Large intestine (tissue), 3 donors: Measurements from ENCODE around the gene PPP2R3A. TPM values are rescaled to one million over a fixed set of nuclear protein-coding genes. Genes with fewer than 3 reads are reported as not detected.

ENCODE experiments used
- DNase-seq, 2 donors: peaks; one replicate each; pipeline versions ENCODE4 v3.0.0 to v3.0.0-alpha.2; 2013
- H3K27ac ChIP-seq: one replicate; pipeline ENCODE4 v1.5.1; 2013; ENCODE audit warnings: low read length
- H3K27me3 ChIP-seq: 2 replicates; pipeline ENCODE4 v1.6.1; 2013; ENCODE audit warnings: low read length; ENCODE audit not compliant: control insufficient read depth, insufficient read depth
- H3K36me3 ChIP-seq: 2 replicates; pipeline ENCODE4 v1.6.1; 2013; ENCODE audit warnings: low read length; ENCODE audit not compliant: control insufficient read depth, insufficient read depth
- H3K4me1 ChIP-seq: one replicate; pipeline ENCODE4 v1.6.1; 2013; ENCODE audit warnings: low read length; ENCODE audit not compliant: control insufficient read depth, insufficient read depth
- H3K4me3 ChIP-seq: one replicate; pipeline ENCODE4 v1.5.1; 2013; ENCODE audit warnings: low read length
- H3K9me3 ChIP-seq: one replicate; pipeline ENCODE4 v1.6.1; 2013; ENCODE audit warnings: mild to moderate bottlenecking, low read depth, low read length, moderate library complexity; ENCODE audit not compliant: control insufficient read depth
- WGBS: methylation state at CpG from one replicate; pipeline ENCODE4 v1.1.5; 2013; ENCODE audit warnings: low lambda C conversion rate; ENCODE audit not compliant: insufficient coverage; 5-methylcytosine and 5-hydroxymethylcytosine counted together
- polyA plus RNA-seq: library from polyadenylated mRNA; unstranded; fragments of 120-200 nt; gene quantifications from one replicate; pipeline ENCODE4 v1.2.1, GENCODE V29; 2013

PPP2R3A gene
- polyA plus RNA-seq, 1 donor, result 7.4 TPM

DNA sequence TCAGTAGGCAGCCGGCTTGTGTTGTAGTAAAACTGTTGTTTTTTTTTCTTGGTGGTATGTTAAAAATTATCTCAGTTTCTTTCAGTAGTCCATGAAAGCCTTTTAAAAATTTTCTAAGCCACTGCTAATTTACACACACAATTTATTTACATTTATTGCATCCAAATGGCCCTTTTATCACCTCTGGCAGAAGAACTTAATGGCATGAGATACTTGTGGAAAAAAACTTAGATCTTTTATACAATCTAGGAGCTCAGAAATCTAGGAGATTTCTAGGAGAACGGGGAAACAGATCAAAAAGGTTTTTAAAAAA lies 1.4 kb downstream of the PPP2R3A start:
- Histone ChIP-seq H3K27ac (no peak overlapping the region), H3K4me1 (peaks cover 25% of the 10 kb centered on the region), H3K36me3 (no peaks in the 10 kb centered on the region), H3K27me3 (no peaks in the 10 kb centered on the region), H3K4me3 (peak overlapping the region; percentile 80), H3K9me3 (no peaks in the 10 kb centered on the region)
- DNase-seq, result no peak
- WGBS, result 50% methylated on average over 1 of the region's 2 CpGs

DNA sequence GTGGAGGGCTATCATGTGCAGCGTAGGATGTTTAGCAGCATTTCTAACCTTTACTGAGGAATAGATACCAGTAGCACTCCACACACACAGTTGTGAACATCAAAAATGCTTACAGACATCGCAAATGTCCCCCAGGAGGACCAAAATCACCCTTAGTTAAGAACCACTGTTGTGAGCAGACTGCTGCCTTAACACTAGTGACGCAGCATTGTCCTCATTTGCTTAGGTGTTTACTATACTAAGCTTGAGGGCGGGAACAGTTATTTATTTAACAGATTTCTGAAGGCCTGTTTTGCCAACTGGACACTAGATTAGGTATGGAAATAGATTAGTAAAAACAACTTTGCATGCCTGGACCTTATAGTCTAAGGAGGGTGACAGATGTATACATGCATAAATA lies 2.3 kb downstream of the PPP2R3A start:
- no peaks in the 10 kb centered on the region for H3K36me3 ChIP-seq
- H3K4me1 ChIP-seq, result peaks cover 25% of the 10 kb centered on the region
- H3K9me3 ChIP-seq, result no peaks in the 10 kb centered on the region
- DNase-seq, result peak in 1 of 2 donors; percentile 7
- H3K27ac ChIP-seq, result no peak overlapping the region
- no peaks in the 10 kb centered on the region for H3K27me3 ChIP-seq
- WGBS, result no CpG with 5 or more reads among the region's 4 CpGs
- H3K4me3 ChIP-seq, result no peak overlapping the region

DNA sequence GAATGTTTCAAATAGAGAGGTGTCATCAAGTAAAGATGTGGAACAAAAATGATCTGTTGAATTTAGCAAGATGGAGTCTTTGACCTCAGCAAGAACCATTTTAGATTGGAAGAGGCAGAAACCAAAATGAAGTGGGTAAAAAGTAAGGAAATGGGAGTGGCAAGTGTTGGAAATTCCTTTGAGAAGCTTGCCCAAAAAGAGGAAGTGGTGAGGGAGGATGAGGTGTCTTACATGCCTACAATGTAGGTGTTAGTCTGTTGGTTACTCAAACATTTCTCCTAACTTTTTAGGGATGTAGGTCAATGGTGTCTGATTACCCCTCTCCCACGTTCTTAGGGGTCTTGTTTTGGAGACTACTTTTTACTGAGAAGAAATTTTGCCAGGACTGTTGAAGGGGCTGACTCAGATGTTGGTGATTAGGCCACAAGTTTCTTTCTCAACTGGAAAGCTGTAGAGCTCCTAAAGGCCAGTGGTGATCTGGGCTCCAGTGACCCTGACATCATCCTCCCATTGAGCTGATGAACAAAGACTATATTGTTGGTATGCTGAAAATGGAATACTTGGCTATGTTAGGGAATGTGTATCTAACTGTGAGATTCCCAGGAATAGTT lies 5.1 kb downstream of the PPP2R3A start:
- no peaks in the 10 kb centered on the region for H3K9me3 ChIP-seq
- H3K4me1 ChIP-seq, result peaks cover 13% of the 10 kb centered on the region
- H3K27ac ChIP-seq, result no peak overlapping the region
- H3K36me3 ChIP-seq, result no peaks in the 10 kb centered on the region
- no peaks in the 10 kb centered on the region for H3K27me3 ChIP-seq
- WGBS, result no CpG with 5 or more reads among the region's 1 CpG
- no peak overlapping the region for H3K4me3 ChIP-seq
- DNase-seq, result no peak

DNA sequence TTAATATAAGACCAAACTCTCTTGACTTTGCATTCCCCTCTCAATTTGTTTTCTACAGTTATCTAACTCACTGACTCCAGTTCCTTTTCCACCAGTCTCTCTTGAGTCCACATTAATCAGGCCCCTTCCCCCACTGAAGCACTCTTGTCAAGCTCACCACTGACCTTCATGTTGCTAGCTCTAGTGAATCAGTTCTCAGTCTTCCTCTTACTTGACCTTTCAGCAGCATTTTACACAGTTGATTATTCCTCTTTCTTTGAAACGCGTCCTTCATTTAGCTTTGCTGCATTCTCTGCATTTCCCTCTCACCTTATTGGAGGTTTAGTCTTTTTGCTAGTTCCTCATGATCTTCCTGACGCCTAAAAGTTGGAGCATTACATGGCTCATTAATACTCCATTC lies 8.3 kb downstream of the PPP2R3A start:
- H3K27me3 ChIP-seq, result no peaks in the 10 kb centered on the region
- no peaks in the 10 kb centered on the region for H3K4me1 ChIP-seq
- no peaks in the 10 kb centered on the region for H3K9me3 ChIP-seq
- WGBS, result 97% methylated on average over 3 of the region's 3 CpGs
- H3K4me3 ChIP-seq, result no peak overlapping the region
- H3K27ac ChIP-seq, result no peak overlapping the region
- no peaks in the 10 kb centered on the region for H3K36me3 ChIP-seq
- no peak for DNase-seq

DNA sequence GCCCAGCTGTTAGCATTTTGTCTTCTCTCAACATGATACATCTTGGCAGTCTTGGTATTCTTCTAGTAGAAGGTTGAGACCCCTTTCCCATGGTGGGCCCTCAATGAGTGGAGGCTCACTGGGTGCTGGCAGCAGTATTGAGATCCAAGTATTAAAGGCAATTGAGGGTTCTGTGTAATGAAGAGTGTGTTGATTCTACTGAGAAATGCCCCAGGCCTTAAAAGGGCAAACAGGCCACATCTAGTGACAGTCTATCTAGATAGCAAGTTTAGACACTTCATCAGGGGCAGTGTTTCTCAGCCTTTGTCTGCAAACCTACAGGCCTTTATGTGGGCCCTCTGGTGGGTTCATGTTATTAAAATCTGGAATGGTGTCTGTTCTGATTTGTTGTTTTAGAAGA lies 9.5 kb downstream of the PPP2R3A start:
- no peak for DNase-seq
- no peaks in the 10 kb centered on the region for H3K36me3 ChIP-seq
- H3K27ac ChIP-seq, result no peak overlapping the region
- H3K4me1 ChIP-seq, result peaks cover 1% of the 10 kb centered on the region
- H3K4me3 ChIP-seq, result no peak overlapping the region
- no peaks in the 10 kb centered on the region for H3K27me3 ChIP-seq
- no peaks in the 10 kb centered on the region for H3K9me3 ChIP-seq

GRCh38 chr3:135975536-135975935 lies 10.0 kb downstream of the PPP2R3A start:
- DNase-seq, result no peak
- peaks cover 4% of the 10 kb centered on the region for H3K4me1 ChIP-seq
- H3K27ac ChIP-seq, result no peak overlapping the region
- 83% methylated on average over 1 of the region's 2 CpGs for WGBS
- no peak overlapping the region for H3K4me3 ChIP-seq
- no peaks in the 10 kb centered on the region for H3K9me3 ChIP-seq
- H3K27me3 ChIP-seq, result no peaks in the 10 kb centered on the region
- no peaks in the 10 kb centered on the region for H3K36me3 ChIP-seq

DNA sequence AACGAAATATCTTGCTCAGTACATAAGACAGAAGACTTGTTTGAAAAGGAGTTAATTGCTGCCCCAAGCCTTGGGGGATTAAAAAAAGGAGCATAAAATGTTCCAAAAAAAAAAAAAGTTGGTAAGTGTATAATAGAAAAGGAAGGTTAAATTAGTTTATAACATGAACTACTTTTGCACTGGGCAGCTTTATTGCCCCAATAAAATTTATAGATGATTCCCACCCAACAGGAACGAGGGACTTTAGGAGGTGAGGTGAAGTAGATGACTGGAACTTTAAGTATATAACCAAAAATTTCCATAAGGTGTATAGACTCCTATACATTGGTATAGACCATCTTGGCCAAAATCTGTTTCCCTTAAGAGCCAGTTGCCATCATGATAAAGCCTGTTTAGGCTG lies 14.8 kb downstream of the PPP2R3A start:
- no peaks in the 10 kb centered on the region for H3K9me3 ChIP-seq
- peaks cover 11% of the 10 kb centered on the region for H3K4me1 ChIP-seq
- DNase-seq, result no peak
- H3K36me3 ChIP-seq, result no peaks in the 10 kb centered on the region
- no peak overlapping the region for H3K4me3 ChIP-seq
- no peak overlapping the region for H3K27ac ChIP-seq
- 78% methylated on average over 1 of the region's 2 CpGs for WGBS
- no peaks in the 10 kb centered on the region for H3K27me3 ChIP-seq

DNA sequence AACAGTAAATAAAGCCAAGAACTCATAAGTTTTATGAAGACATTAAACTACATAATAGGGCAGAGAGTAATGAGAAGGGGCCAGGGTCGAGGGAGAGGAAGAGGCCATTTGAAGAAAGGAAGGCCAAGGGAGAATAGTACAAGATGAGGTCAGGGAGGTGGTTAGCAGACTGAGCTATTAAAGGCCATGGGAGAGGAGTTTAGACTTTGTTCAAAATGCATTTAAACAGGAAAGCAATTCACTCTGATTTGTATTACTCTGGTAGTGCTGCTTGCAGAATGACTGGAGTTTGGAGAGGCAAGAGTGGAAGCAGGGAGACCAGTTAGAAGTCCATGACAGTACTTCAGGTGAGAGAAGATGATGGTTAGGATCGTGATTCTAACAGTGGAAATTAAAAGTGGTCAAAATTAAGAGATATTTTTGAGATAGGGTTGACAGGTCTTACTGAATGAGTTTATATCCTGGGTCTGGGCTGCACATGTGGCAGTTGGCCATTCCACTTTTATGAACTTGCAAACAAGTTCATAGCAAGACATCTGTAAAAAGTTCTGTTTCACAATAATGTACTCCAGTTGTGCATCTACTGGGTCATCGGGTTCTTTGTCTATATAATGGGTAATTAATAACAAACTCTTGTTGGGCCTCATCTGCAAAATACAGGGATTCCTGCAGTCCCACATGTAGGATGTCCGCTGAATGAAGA lies 16.3 kb downstream of the PPP2R3A start:
- no peaks in the 10 kb centered on the region for H3K36me3 ChIP-seq
- H3K9me3 ChIP-seq, result no peaks in the 10 kb centered on the region
- DNase-seq, result peak in 1 of 2 donors; percentile 57
- H3K27me3 ChIP-seq, result no peaks in the 10 kb centered on the region
- no peak overlapping the region for H3K27ac ChIP-seq
- no peak overlapping the region for H3K4me3 ChIP-seq
- H3K4me1 ChIP-seq, result peaks cover 11% of the 10 kb centered on the region
- 80% methylated on average over 1 of the region's 4 CpGs for WGBS

DNA sequence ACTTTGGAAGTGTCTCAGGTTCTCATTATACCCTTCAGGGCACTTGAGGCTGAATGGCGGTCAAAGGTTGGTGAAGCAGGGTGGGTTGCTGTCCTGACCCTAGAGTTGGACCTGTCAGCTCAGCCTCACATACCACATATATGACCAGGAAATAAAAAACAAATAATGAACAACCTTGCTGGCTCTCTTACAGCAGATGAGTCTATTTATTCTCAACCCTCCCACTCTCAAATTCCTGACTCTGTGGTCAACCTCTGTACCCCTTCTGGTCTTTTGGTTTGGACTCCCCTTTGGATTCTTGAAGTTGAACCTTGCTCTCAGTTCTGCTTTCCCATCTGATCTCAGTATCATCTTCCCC lies 16.9 kb downstream of the PPP2R3A start:
- no peaks in the 10 kb centered on the region for H3K9me3 ChIP-seq
- WGBS, result no CpG with 5 or more reads among the region's 1 CpG
- no peak overlapping the region for H3K27ac ChIP-seq
- no peak overlapping the region for H3K4me3 ChIP-seq
- H3K4me1 ChIP-seq, result peaks cover 11% of the 10 kb centered on the region
- no peak for DNase-seq
- no peaks in the 10 kb centered on the region for H3K36me3 ChIP-seq
- no peaks in the 10 kb centered on the region for H3K27me3 ChIP-seq

DNA sequence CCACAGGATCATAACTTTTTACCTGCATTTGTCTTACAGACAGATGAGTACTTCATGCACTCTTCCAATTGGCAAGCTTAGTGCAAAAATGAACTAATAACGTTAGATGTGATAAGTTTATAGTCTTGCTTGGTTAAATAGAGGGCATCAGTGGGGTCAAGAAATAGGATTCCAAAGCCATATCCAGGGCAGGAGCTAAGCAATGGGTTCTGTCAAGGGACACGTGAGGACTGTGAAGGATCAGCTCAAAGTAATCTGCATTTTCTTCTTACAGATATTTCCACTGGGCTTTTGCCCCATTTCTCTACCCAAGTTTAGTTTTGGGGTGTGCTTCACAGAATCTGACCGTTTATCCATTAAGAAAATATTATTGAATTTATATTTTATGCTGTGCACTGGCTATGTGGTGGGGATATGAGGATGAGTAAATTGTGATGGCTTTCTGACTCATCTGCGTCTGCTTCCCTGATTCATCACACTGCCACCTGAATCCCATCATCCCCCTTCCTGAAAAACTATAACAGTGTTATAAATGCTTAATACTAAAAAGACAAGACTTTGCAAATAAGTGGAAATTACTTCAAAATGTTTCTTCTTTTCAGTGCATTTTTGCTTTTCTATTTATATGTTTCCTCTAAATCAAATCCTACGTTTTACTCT lies 17.5 kb downstream of the PPP2R3A start:
- WGBS, result 100% methylated on average over 2 of the region's 5 CpGs
- no peak overlapping the region for H3K27ac ChIP-seq
- H3K9me3 ChIP-seq, result no peaks in the 10 kb centered on the region
- H3K4me3 ChIP-seq, result no peak overlapping the region
- no peaks in the 10 kb centered on the region for H3K27me3 ChIP-seq
- H3K36me3 ChIP-seq, result no peaks in the 10 kb centered on the region
- no peak for DNase-seq
- peaks cover 11% of the 10 kb centered on the region for H3K4me1 ChIP-seq

GRCh38 chr3:135987661-135988060 lies 22.1 kb downstream of the PPP2R3A start:
- DNase-seq, result no peak
- Histone ChIP-seq H3K4me3 (no peak overlapping the region), H3K27me3 (no peaks in the 10 kb centered on the region), H3K27ac (no peak overlapping the region), H3K36me3 (no peaks in the 10 kb centered on the region), H3K9me3 (no peaks in the 10 kb centered on the region), H3K4me1 (no peaks in the 10 kb centered on the region)
- WGBS, result no CpG with 5 or more reads among the region's 2 CpGs
